HUES6 (cell line): ENCODE data around the gene B4GALT2.

ENCODE experiments used
- H3K27ac ChIP-seq: 2 replicates; pipeline ENCODE4 v1.7.0; 2013; ENCODE audit warnings: low read depth, mild to moderate bottlenecking, low read length, inconsistent platforms
- H3K27me3 ChIP-seq: 2 replicates; pipeline ENCODE4 v1.6.1; 2013; ENCODE audit warnings: low read length; ENCODE audit not compliant: control insufficient read depth, insufficient read depth
- H3K36me3 ChIP-seq: 2 replicates; pipeline ENCODE4 v1.6.1; 2013; ENCODE audit warnings: low read length; ENCODE audit not compliant: control insufficient read depth, insufficient read depth
- H3K4me1 ChIP-seq: 2 replicates; pipeline ENCODE4 v1.6.1; 2013; ENCODE audit warnings: low read length; ENCODE audit not compliant: control insufficient read depth, insufficient read depth
- H3K4me3 ChIP-seq: 2 replicates; pipeline ENCODE4 v1.5.1; 2013; ENCODE audit warnings: low read depth, low read length
- H3K9ac ChIP-seq: one replicate; pipeline ENCODE4 v1.6.1; 2013; ENCODE audit warnings: mild to moderate bottlenecking, low read length
- H3K9me3 ChIP-seq: 2 replicates; pipeline ENCODE4 v1.6.1; 2013; ENCODE audit warnings: low read depth, low read length; ENCODE audit not compliant: control insufficient read depth, insufficient read depth

Gene B4GALT2

GRCh38 chr1:43947061-43947873, 31.7 kb upstream of the B4GALT2 start:
- Histone ChIP-seq H3K9ac (peak overlapping the region; percentile 99), H3K27me3 (0 out of 2 replicates have a peak, but pooled peaks cover 2% of the 10 kb centered on the region), H3K4me1 (peaks cover 9% of the 10 kb centered on the region), H3K9me3 (no peaks in the 10 kb centered on the region), H3K4me3 (peak overlapping the region; percentile 87), H3K36me3 (peaks cover 12% of the 10 kb centered on the region; the same call in 1 of the 2 replicates), H3K27ac (peak overlapping the region; percentile 100; the same call in 1 of the 2 replicates)

DNA sequence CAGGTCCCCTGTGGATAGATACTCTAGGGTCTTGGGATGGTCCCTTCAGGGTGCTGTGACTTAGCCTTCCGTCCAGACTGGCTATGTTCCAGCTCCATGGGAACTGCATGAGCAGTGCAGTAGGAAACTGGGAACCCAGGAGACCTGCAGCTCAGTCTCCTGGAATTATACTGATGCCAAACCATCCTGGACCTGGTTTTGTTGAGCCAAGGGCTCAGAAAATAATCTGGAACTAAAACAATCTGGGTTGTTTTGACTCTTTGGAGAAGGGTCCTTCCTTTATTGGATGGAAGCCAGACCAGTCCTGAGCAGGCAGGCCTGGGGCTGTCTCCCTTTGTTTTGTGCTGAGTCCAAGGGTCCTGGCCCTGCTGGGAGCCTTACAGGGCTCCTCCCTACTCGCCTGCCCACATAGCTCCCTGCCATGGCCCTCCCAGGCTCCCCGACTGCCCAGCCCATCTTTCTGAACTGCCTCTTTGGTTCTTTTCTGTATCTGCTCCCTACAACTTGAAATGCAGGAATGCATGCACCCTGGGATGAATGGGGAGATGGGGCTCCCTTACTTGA, 31.1 kb upstream of the B4GALT2 start:
- Histone ChIP-seq H3K36me3 (peaks cover 12% of the 10 kb centered on the region; the same call in 1 of the 2 replicates), H3K27me3 (no peaks in the 10 kb centered on the region), H3K9me3 (no peaks in the 10 kb centered on the region), H3K9ac (no peak overlapping the region), H3K27ac (no peak overlapping the region), H3K4me1 (peaks cover 9% of the 10 kb centered on the region), H3K4me3 (peak overlapping the region; percentile 87)

DNA sequence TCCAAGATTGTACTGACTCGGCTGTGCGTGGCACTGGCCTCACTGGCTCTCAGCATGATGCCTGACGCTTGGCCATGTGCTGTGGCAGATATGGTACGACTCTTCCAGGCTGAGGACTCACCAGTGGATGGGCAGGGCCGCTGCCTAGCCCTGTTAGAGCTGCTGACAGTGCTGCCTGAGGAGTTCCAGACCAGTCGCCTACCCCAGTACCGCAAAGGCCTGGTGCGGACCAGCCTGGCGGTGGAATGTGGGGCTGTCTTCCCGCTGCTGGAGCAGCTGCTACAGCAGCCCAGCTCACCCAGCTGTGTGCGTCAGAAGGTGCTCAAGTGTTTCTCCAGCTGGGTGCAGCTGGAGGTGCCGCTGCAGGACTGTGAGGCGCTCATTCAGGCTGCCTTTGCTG, 29.3 kb upstream of the B4GALT2 start:
- H3K9me3 ChIP-seq = no peaks in the 10 kb centered on the region
- H3K36me3 ChIP-seq = peaks cover 12% of the 10 kb centered on the region; the same call in 1 of the 2 replicates
- H3K4me3 ChIP-seq = no peak overlapping the region
- H3K4me1 ChIP-seq = peaks cover 9% of the 10 kb centered on the region
- H3K27ac ChIP-seq = no peak overlapping the region
- no peaks in the 10 kb centered on the region for H3K27me3 ChIP-seq
- H3K9ac ChIP-seq = no peak overlapping the region

DNA sequence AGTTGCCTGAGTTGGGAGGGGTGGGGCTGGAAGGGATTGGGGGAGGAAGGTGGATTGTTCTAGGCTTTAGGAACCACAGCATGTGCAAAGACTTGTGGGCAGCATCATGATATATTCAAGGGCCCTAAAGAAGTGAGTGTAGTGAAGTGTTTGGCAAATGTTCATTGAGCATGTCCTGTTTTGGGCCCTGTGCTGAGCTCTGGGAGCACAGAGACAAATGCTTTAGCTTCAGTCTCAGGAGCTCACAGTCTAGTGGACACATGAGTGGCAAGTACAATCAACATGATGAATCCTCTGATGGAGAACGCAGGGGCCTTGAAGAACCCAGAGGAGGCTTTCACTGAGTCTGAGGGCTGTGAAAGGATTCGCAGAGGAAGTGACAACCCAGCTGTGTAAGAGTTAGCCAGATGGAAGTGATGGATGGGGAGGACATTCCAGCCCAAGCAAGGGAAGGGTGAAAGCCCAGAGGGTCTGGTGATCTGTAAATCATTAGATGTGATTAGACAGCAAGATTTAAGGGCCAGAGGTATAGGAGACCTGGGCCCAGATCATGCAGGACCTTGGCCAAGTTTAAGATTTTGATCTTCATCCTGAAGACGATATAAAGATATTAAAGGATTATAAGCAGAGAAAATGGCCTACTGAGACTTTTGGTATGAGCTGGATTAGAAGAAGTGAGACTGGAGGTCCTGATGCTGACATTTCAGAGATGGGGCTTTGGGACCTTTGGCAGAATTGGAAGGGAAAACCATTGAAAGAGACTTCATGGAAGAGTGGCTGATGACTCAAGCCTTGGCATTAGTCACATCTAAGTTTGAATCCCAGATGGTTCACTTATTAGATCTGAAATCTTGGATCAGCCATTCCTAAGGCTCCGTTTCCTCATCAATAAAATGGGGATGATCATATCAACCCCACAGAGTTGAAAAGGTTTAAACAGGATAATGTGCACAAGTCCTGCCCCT, 27.7 kb upstream of the B4GALT2 start:
- Histone ChIP-seq H3K27me3 (no peaks in the 10 kb centered on the region), H3K27ac (no peak overlapping the region), H3K9me3 (no peaks in the 10 kb centered on the region), H3K36me3 (peaks cover 12% of the 10 kb centered on the region; the same call in 1 of the 2 replicates), H3K4me1 (peaks cover 6% of the 10 kb centered on the region), H3K9ac (no peak overlapping the region), H3K4me3 (no peak overlapping the region)

DNA sequence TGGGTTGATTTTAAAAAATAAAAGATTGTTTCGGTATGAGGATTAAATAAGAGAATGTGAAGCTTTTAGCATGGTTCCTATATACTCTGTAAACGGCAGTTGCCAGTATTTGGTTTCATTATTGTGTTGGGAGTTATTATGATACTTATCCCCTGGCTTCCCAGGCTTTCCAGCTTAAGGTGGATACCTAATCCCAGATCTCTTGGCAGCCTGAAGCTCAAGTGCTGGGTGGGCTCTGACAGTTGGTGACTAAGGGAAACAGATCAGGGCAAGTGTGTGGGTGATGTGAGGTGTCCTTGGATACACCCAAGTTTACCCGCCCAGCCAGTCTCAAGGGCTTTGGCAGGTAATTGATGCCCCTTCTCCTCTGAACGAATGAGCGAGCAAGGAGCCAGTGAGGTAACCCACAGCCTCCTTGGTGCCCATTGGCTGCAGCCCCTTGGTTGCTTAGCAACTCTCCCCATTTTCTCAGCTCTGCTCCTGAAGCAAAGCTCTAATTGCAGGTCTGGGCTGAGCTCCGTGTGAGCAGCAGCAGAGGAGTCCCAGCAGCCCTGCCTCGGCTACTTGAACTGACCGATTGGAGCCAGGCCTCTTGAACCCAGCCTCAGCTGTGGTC, 26.2 kb upstream of the B4GALT2 start:
- Histone ChIP-seq H3K27ac (no peak overlapping the region), H3K9me3 (no peaks in the 10 kb centered on the region), H3K9ac (no peak overlapping the region), H3K4me3 (no peak overlapping the region), H3K27me3 (no peaks in the 10 kb centered on the region), H3K4me1 (peaks cover 1% of the 10 kb centered on the region), H3K36me3 (peaks cover 26% of the 10 kb centered on the region)

GRCh38 chr1:43953361-43953760, 25.6 kb upstream of the B4GALT2 start:
- no peak overlapping the region for H3K9ac ChIP-seq
- H3K9me3 ChIP-seq = no peaks in the 10 kb centered on the region
- H3K4me3 ChIP-seq = no peak overlapping the region
- no peak overlapping the region for H3K27ac ChIP-seq
- H3K27me3 ChIP-seq = no peaks in the 10 kb centered on the region
- peaks cover 30% of the 10 kb centered on the region for H3K36me3 ChIP-seq
- no peaks in the 10 kb centered on the region for H3K4me1 ChIP-seq

DNA sequence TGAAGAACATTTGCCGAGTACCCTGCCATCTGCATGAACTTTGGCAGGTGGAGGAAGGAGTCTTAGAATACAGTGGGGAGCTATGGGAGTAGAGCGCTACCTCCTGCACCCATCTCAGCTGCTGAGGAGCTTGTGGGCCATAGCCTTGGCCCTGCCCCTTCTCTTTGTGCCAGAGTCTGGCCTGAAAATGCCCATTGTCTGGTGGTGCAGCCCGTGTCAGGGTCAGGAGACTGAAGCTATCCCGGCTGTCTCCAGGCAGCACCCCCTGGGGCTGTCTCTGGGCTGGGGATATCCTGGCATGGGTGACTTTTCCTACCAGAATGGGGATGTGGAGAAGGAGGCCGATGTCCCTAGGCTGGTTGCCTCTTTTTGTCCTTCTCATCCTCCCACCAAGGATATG, 25.0 kb upstream of the B4GALT2 start:
- H3K36me3 ChIP-seq = peaks cover 37% of the 10 kb centered on the region
- H3K4me3 ChIP-seq = no peak overlapping the region
- H3K4me1 ChIP-seq = no peaks in the 10 kb centered on the region
- no peak overlapping the region for H3K27ac ChIP-seq
- H3K9me3 ChIP-seq = no peaks in the 10 kb centered on the region
- no peaks in the 10 kb centered on the region for H3K27me3 ChIP-seq
- H3K9ac ChIP-seq = no peak overlapping the region

GRCh38 chr1:43956234-43956633, 22.8 kb upstream of the B4GALT2 start:
- no peaks in the 10 kb centered on the region for H3K27me3 ChIP-seq
- H3K4me1 ChIP-seq = no peaks in the 10 kb centered on the region
- H3K9ac ChIP-seq = no peak overlapping the region
- no peak overlapping the region for H3K4me3 ChIP-seq
- no peak overlapping the region for H3K27ac ChIP-seq
- H3K36me3 ChIP-seq = peaks cover 40% of the 10 kb centered on the region
- no peaks in the 10 kb centered on the region for H3K9me3 ChIP-seq

DNA sequence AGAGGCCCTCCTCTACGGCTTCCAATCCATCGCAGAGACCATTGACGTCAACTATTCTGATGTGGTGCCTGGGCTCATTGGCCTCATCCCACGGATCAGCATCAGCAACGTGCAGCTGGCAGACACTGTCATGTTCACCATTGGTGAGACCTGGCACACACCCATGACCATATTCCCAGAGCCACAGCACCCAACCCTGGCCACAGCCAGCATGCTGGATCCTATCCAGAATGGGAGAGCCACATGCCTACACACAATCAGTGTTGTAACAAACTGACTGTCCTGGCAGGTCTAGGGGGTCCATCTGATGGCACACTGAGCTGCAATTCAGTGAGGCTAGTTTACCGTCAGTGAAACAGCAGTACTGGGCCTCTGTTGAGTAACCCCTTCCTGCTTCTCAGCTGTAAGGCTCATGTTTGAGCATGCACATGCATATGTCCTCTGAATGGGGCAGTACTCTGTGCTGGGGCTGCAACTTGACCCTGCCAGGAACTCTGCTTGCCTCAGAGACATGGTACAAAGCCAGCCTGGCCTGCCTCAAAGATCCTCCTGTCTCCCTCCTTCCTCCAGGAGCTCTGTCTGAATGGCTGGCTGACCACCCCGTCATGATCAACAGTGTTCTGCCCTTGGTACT, 21.5 kb upstream of the B4GALT2 start:
- Histone ChIP-seq H3K36me3 (peaks cover 42% of the 10 kb centered on the region), H3K4me3 (no peak overlapping the region), H3K9me3 (no peaks in the 10 kb centered on the region), H3K4me1 (no peaks in the 10 kb centered on the region), H3K9ac (no peak overlapping the region), H3K27me3 (no peaks in the 10 kb centered on the region), H3K27ac (no peak overlapping the region)
